Stimulated activated CD8-positive, alpha-beta memory T cell treated with anti-CD3 and anti-CD28 coated beads, Interleukin-15, amount 100 ng/mL, for 1 hour (primary cell): ENCODE data around the gene DNMT3L.
"Not testable (repeated sequence)": the region's sequence is repeated elsewhere in the genome, so short reads cannot be mapped to it uniquely, and the experiment has no call there.

Experiments used
- DNase-seq: peaks from one replicate; pipeline ENCODE4 v3.0.0-alpha.2; 2020; ENCODE audit warnings: low read depth

Gene DNMT3L

DNA sequence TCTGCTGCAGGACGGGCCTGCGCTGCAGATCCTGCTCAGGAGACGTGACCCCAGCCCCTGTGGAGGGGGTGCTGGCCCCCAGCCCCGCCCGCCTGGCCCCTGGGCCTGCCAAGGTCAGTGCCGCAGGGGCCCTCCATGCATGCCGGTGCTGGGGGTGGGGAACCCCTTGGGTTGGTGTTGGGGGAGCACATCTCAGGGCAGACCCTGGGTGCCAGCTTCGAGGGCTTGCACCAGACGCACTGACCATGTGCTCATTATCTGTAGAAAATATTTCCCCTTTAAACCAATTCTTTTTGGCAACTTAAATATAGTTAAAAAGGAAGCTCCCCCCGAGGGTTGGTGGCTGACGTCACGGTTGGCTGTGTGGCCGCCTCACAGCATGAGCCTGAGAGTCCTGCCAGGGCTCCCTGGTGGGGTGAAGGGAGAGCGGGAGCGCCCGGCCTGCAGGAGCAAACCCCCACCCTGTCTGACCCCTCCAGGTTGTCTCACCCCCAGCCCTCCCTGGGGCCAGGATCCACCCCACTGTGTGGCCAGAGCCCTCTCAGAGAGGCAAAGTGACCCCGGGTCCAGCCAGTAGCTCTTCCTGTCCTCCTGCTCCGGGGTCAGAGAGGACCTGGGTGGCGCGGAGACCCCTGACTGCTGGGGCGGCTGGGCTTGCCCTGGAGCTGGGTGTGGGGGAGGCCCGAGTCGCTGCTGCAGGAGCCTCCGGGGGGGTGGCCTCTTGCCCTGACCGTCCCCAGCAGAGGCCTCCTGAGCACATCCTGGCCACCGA lies 32.9 kb upstream of the DNMT3L start:
- DNase-seq = no peak

DNA sequence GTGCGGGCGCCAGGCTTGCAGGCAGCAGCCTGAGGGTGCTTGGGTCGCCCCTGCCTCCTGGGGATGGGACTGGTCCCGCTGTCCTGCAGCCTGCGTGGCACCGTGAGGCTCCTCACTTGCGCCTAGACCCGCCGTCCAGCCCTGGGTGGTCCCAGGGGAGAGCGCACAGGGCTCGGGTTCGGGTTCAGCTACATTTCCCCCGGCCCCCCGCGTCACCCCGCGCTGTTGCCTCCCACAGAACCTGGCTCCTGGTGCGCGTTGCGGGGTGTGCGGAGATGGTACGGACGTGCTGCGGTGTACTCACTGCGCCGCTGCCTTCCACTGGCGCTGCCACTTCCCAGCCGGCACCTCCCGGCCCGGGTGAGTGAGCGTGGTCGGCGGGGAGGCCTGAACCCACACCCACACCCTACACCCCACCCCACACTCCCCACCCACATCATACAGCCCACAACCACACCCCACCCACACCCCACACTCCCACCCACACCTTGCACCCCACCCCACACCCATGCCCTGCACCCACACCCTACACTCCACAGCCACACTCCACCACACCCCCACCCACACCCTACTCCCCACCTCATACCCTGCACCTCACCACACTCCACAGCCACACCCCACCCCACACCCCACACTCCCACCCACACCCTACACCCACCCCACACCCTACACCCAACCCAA lies 32.0 kb upstream of the DNMT3L start:
- DNase-seq = no peak

DNA sequence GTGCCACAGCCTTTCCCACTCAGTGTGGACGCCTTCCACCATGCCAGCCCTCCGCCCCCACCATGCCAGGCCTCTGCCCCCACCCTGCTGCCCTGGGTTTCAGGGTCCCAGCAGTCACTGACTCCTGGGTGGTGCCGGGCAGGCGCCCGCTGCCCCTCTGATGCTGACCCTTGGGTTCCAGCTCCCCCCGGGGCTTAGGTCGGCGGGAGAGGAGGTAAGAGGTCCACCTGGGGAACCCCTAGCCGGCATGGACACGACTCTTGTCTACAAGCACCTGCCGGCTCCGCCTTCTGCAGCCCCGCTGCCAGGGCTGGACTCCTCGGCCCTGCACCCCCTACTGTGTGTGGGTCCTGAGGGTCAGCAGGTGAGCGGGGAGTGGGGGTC lies 31.1 kb upstream of the DNMT3L start:
- no peak for DNase-seq

DNA sequence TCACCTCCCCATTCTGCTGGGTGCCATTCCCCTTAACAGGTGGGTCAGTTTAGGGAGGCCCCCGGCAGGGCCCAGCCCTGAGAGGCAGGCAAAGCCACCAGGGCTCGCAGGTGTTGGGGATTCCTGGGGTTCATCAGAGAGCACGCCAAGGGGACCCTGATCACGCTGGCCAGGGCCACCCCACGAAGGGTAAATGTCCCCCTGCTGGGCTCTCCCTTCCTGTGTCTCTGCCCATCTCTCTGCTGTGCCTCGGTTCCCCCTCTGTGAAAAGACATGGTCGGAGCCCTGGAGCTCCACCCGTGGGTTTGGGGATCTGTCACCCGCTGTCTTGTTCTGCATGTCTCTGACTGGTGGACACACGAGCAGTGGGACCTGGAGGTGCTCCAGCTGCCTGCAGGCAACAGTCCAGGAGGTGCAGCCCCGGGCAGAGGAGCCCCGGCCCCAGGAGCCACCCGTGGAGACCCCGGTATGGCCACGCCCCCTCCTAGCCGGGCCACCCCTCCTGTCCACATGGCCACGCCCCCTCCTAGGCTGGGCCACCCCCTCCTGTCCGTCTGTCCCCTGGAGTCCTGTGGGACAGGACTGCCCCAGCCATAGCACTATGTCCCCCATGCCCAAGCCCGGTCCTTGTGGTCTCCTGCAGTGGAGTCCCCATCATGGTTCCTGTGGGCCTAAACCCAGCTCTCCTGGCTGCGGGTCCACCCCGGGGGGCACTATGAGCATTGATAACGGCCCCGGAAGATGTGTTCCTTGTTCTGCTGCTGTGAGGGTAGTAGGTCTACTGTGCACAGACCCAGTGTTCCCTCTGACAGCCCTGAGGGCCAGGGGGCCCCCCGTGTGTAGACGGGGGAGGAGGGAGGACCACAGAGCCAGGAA lies 30.5 kb upstream of the DNMT3L start:
- no peak for DNase-seq

DNA sequence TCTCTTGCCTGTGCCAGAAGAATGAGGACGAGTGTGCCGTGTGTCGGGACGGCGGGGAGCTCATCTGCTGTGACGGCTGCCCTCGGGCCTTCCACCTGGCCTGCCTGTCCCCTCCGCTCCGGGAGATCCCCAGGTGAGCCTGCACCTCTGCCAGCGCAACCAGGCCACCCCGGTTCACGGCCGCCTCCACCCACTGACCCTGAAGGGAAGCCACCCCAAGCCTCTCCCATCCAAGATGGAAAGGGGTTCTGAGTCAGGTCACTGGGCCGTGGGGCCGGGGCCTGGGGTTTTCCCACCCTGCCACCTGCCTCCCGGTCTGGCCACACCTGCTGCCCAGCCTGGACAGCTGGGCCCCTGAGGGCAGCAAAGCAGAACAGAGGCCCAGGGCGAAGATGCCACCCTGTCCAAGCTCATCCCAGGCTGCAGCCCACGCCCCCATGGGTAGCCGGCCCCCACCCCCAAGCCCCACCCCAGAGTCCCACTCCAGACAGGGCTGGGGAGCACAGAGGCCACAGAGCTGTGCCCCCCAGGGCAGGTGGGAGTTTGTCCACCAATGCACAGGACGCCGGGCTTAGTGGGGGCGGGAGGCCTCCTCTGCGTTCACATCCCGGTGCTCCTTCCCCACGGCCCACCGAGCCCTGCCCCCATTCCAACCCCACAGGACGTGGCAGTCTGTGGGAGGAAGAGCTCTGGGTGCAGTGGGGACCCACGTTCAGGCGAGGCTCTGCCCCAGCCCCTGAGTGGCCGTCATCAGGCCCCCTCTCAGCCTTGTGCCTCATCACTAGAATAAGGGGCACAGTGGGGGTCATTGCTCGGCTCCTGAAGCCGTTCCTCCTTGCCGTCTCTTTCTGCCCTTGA lies 29.6 kb upstream of the DNMT3L start:
- no peak for DNase-seq

DNA sequence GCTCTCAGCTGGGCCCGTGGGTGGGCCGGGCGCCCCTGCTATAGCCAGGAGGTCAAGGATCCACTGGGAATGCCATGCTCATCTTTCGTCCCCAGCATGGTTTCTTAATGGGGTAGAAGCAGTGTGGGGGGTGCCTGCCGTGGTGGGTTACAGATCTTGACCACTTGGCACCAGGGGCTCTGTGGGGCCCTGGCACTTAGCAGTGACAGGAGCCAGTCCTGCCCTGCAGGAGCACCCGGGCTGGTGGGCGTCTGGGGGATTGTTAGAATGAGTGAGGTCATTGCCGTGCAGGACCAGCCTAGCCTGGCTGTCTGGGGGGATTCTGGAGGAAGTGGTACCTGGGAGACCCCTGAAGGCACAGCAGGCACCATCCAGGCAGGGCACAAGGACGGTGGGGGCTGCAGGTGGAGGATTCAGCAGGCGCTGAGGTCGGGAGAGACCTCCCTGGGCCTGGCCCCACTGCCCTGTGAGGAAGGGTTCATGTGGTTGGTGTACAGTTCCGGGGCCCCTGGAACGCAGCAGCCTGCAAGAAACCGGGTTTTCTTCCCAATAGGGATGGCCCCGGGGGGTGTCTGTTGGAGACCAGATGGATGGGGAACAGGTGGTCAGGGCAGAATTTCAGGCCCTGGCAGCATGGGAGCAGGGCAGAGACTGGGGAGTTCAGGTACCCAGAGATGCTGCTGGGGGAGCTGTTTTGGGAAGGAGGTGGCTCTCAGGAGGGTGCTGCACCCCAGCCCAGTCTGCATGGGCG lies 28.8 kb upstream of the DNMT3L start:
- no peak for DNase-seq

DNA sequence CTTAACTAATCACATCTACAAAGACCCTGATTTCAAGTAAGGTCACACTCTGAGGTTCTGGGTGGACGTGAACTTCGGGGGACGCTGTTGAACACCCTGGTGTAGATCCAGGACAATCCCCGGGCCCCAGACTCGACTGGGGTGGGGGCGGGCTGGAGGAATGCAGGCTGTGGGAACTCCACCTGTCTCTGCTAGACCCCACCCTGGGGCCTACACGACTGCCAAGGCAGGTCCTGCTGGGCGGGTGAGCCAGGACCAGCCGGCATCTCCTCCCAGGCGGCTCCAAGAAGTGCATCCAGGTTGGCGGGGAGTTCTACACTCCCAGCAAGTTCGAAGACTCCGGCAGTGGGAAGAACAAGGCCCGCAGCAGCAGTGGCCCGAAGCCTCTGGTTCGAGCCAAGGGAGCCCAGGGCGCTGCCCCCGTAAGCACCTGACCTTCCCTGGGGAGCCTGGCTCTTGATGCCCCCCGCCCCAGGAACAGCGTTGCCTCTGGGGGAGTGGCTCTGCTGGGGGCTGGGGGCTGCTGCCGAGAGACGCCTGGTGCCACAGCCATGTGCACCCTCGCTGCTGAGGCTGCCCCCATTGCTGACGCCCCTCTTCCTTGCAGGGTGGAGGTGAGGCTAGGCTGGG lies 27.8 kb upstream of the DNMT3L start:
- no peak for DNase-seq

DNA sequence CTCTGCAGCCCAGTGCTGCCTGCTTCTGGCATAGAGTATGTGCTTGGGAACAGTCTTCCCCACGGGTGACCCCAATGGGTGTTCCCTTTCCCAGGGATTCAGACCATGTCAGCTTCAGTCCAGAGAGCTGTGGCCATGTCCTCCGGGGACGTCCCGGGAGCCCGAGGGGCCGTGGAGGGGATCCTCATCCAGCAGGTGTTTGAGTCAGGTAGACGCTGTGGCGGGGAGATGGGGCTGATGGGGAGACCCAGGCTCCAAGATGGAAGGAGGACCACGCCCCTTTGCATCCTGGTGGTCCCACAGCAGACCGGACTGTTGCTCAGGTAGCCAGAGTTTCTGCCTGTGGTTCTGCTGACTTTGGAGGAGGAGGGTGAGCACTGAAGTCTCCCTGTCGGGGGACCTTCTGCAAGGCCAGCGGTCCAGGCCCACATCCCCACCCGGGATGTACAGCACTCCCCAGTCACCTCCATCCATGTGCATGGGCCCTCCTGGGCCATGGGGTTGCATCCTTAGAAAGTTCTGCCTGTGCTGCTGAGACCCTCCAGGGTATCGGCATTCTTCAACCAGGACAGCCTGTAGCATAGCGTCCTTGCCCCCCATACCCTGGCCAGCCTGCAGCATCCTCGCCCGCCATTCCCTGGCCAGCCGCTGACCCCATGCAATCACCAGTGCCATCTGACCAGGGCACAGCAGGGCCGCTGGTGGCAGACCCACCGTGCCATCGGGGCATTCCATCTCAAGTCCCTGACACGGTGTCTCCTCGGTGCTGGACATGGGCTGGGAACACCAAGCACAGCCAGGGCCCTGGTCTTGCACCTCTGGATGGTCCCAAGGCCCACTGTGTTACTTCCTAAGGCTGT lies 26.8 kb upstream of the DNMT3L start:
- no peak for DNase-seq

DNA sequence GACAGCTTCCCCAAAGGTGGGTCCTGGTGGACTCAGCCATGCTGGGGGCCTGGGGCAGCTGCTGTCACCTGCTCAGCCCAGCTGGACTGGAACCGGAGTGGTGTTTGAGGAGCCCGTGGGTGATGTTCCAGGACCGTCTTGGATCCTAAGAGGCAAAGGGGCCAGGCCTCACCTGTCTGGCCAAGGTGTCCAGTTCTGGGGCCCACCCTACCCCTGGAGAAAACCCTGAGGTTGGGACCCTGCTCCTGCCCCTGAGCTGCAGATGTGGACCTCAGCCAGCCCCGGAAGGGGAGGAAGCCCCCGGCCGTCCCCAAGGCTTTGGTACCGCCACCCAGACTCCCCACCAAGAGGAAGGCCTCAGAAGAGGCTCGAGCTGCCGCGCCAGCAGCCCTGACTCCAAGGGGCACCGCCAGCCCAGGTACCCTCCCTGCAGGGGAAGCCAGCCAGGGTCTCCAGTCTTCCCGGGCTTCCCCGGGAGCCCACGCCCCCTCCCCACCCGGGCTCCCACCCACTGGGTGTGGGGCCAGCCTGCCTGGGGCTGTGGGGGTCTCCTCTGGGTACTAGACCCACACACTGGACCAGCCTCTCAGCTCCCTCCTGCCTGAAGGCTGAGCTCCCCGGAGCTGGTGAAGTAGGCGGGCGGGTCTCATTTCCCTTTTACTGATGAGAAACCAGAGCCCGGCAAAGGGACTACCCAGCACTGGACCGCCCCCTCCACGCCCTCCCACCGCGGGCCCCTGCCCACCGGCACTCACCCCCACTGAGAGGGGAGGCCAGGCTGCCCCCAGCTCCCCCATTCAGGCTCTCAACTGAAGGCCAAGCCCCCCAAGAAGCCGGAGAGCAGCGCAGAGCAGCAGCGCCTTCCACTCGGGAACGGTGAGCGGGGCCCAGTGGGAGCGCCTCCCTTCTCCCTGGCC lies 25.3 kb upstream of the DNMT3L start:
- no peak for DNase-seq

DNA sequence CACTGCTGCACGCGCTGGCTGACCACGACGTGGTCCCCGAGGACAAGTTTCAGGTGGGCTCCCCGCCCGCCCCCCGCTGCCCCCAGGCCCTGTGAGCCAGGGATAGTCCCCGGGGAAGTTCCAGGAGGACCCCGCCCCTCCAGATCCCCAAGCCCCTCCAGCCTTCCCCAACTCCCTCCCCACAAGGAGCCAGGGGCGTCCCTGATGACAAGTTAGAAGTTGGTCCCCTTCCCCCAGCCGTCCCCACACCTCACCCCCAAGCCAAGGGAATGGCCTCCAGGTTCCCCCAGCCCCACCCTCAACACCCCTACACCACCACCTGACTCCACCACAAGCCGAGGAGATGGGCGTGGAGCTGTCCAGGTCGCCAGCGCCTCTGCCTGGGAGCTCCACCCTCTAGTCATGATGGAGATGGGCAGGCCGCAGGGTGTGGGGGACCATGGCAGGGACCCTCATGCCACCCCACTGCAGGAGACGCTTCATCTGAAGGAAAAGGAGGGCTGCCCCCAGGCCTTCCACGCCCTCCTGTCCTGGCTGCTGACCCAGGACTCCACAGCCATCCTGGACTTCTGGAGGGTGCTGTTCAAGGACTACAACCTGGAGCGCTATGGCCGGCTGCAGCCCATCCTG lies 24.5 kb upstream of the DNMT3L start:
- DNase-seq = no peak

DNA sequence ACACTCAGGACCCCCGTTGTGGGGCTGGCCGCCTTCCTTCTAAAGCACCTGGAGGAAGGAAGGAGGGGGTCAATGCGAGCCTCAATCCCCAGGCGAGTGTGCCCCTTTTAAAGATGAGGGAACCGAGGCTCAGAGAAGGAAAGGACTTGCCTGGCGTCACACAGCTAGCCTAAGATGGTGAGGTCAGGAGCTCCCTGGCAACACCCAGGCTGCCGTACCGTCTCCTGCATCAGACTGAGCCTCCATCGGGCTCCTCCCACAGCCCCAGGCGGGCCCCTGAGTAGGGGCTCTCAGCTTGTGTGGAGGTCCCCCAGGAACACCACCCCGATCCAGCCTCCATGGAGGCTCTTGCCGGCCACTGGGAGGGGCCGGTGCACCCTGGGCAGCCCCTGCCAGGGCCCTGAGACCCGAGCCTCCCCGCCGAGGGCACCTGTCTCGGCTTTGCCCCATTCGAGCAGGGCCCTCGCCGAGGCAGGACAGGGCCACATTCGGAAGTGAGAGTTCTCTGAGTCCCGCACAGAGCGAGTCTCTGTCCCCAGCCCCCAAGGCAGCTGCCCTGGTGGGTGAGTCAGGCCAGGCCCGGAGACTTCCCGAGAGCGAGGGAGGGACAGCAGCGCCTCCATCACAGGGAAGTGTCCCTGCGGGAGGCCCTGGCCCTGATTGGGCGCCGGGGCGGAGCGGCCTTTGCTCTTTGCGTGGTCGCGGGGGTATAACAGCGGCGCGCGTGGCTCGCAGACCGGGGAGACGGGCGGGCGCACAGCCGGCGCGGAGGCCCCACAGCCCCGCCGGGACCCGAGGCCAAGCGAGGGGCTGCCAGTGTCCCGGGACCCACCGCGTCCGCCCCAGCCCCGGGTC lies 23.7 kb upstream of the DNMT3L start, which contains the start of gene AIRE:
AIRE (plus strand) TSS at position 739 of the 855 bp plus-strand sequence. CDS start 131 bp downstream, outside the sequence.
- no peak for DNase-seq

DNA sequence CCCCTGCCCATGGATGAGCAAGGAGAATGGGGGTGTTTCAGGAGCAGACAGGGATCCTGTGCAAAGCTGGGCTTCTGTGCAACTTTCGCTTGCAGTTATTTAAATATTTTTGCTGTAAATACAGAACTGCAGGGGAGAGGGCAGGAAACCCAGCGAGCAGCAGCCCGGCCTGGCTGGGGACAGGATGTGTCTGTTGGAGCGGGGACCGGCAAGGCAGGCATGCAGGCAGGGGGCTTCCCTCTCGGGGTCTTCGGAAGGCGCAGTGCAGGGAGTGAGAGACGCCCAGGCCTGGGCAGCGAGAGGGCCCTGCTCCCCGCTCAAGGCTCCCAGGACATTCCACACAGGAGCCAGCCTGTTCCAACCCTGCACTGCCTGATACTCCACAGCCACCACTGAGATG lies 22.3 kb upstream of the DNMT3L start:
- no peak for DNase-seq

DNA sequence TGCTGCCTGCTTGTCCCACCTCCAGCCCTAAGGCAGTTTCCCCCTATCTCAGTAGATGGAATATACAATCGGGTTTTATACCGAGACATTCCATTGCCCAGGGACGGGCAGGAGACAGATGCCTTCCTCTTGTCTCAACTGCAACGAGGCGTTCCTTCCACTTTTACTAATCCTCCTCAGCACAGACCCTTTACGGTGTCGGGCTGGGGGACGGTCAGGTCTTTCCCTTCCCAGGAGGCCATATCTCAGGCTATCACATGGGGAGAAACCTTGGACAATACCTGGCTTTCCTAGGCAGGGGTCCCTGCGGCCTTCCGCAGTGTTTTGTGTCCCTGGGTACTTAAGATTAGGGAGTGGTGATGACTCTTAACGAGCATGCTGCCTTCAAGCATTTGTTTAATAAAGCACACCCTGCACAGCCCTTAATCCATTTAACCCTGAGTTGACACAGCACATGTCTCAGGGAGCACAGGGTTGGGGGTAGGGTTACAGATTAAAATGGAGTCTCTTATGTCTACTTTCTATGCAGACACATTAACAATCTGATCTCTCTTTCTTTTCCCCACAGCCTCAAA lies 21.6 kb upstream of the DNMT3L start:
- DNase-seq = not testable (repeated sequence)

DNA sequence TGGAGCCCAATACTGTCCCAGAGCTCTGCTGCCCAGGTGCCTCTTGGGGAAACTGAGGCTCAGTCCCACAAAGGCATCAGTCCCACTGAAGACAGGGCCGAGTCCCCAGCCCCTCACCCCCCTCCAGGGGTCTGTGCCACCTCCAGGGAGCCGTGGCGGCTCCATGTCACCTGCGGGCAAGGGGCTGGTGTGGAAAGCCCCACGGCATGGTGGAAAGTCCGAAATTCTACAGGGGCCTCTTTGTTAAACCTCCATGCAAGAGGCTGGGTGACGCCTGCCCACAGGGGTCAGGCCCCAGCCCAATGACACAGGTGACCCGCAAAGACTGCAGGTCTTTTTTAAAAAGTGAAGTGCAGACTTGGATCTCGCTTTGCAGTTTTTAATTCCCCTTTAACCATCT lies 20.7 kb upstream of the DNMT3L start:
- no peak for DNase-seq

DNA sequence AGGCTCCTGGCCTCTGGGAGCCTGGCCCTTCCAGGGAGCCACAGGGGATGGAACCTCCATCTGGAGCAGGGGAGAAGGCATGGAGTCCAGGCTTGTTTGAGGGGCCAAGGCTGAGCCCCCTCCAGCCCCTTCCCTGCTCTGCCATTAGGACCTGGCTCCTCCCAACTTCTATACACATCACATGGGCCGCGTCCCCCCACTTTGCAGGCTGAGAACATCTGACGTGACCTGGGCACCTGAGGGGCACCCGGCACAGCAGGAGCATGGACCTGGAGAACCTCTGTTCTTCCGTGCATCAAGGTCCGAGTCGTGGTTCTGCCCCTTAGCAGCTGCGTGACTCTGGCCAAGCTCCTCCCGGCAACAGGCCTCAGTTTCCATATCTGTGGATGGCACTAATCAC lies 20.1 kb upstream of the DNMT3L start:
- DNase-seq = no peak
